ENCODE results near the gene IFI30. TPM values are rescaled to one million over a fixed set of nuclear protein-coding genes. Genes with fewer than 3 reads are reported as not detected.

Gene IFI30
- total and polyA plus RNA-seq, 2 experiments from 2014 or later = 27.4 to 34.4 TPM

GRCh38 chr19:18143902-18144301 is 29.7 kb upstream of the IFI30 start:
- H3K27ac Mint-ChIP-seq = no peak overlapping the region
- H3K79me2 ChIP-seq (replicated peaks; ENCODE audit: insufficient read depth) = no peaks in the 10 kb centered on the region
- no peaks in the 10 kb centered on the region for H3K27me3 ChIP-seq (ENCODE audit: insufficient read depth)
- H4K20me1 ChIP-seq (replicated peaks; ENCODE audit: insufficient read depth) = no peaks in the 10 kb centered on the region
- no peak overlapping the region for H3K4me3 Mint-ChIP-seq
- H3K27me3 Mint-ChIP-seq (ENCODE audit: insufficient read depth, low read depth, poor library complexity) = no peaks in the 10 kb centered on the region
- no peaks in the 10 kb centered on the region; the same call in 2 of the 3 replicates for H3K9me3 Mint-ChIP-seq
- no peak for TF ChIP-seq NANOG (IDR thresholded peaks at IDR 0.05; ENCODE audit: borderline replicate concordance)
- no peak for TF ChIP-seq CREB1 (CRISPR knock-in tag; IDR thresholded peaks at IDR 0.05; ENCODE audit: low read depth)
- TF ChIP-seq CTCF (conservative IDR thresholded peaks at IDR 0.05; ENCODE audit: low read depth in 2 of 2) = no peak
- no peak for TF ChIP-seq JUNB (IDR thresholded peaks at IDR 0.05; ENCODE audit: unreplicated experiment)
- no peak for TF ChIP-seq REST (IDR thresholded peaks at IDR 0.05; ENCODE audit: unreplicated experiment)
- no peaks in the 10 kb centered on the region for H3K4me1 ChIP-seq (ENCODE audit: insufficient read depth)
- H3K27ac ChIP-seq (ENCODE audit: low read depth) = no peak overlapping the region
- no peaks in the 10 kb centered on the region for H3K4me1 Mint-ChIP-seq
- ATAC-seq (no peak), DNase-seq (ENCODE audit: low spot score) (no peak)
- H3K4me2 ChIP-seq = no peak overlapping the region
- no peak overlapping the region for H2AFZ ChIP-seq
- no peaks in the 10 kb centered on the region for H3K9me2 ChIP-seq (ENCODE audit: insufficient read depth)
- H3K36me3 Mint-ChIP-seq (ENCODE audit: low read depth) = peaks cover 39% of the 10 kb centered on the region
- H3K36me3 ChIP-seq (ENCODE audit: insufficient read depth) = peaks cover 6% of the 10 kb centered on the region
- no peak overlapping the region for H3K4me3 ChIP-seq
- H3F3A ChIP-seq (replicated peaks; ENCODE audit: low read depth) = no peaks in the 10 kb centered on the region

GRCh38 chr19:18144361-18144760 is 29.3 kb upstream of the IFI30 start:
- Histone ChIP-seq H3K27ac (ENCODE audit: low read depth) (no peak overlapping the region), H3K79me2 (replicated peaks; ENCODE audit: insufficient read depth) (no peaks in the 10 kb centered on the region), H2AFZ (no peak overlapping the region), H3K4me3 (no peak overlapping the region), H3K36me3 (ENCODE audit: insufficient read depth) (peaks cover 6% of the 10 kb centered on the region), H3K9me2 (ENCODE audit: insufficient read depth) (no peaks in the 10 kb centered on the region), H3K27me3 (ENCODE audit: insufficient read depth) (no peaks in the 10 kb centered on the region), H3K4me2 (no peak overlapping the region), H3F3A (replicated peaks; ENCODE audit: low read depth) (no peaks in the 10 kb centered on the region), H3K4me1 (ENCODE audit: insufficient read depth) (no peaks in the 10 kb centered on the region), H4K20me1 (replicated peaks; ENCODE audit: insufficient read depth) (no peaks in the 10 kb centered on the region)
- no peak for ATAC-seq
- Mint-ChIP-seq H3K27me3 (ENCODE audit: insufficient read depth, low read depth, poor library complexity) (no peaks in the 10 kb centered on the region), H3K27ac (no peak overlapping the region), H3K36me3 (ENCODE audit: low read depth) (peaks cover 35% of the 10 kb centered on the region), H3K4me3 (no peak overlapping the region), H3K9me3 (no peaks in the 10 kb centered on the region; the same call in 2 of the 3 replicates), H3K4me1 (no peaks in the 10 kb centered on the region)
- DNase-seq (ENCODE audit: low spot score) = no peak
- TF ChIP-seq ZNF462 (CRISPR knock-in tag; IDR thresholded peaks at IDR 0.05) (no peak), EZH2phosphoT487 (IDR thresholded peaks at IDR 0.05; ENCODE audit: unreplicated experiment) (no peak), JUNB (IDR thresholded peaks at IDR 0.05; ENCODE audit: unreplicated experiment) (no peak), CTCF (conservative IDR thresholded peaks at IDR 0.05; ENCODE audit: low read depth in 2 of 2) (no peak), ZNF331 (CRISPR knock-in tag; IDR thresholded peaks at IDR 0.05; ENCODE audit: low read depth) (no peak)

All from GM23338 (cell line).